H9 (cell line): ENCODE measurements around the gene TLK1. TPM values are rescaled to one million over a fixed set of nuclear protein-coding genes. Genes with fewer than 3 reads are reported as not detected.
A peak's percentile ranks its signal among the peaks of the same experiment; 100 is the strongest.
"Not testable (repeated sequence)": the region's sequence is repeated elsewhere in the genome, so short reads cannot be mapped to it uniquely, and the experiment has no call there.

Experiments
- DNase-seq: peaks from one replicate; pipeline ENCODE4 v3.0.0-alpha.2; 2017
- H2AFZ ChIP-seq: one replicate; pipeline ENCODE4 v1.6.1; 2013; ENCODE audit warnings: mild to moderate bottlenecking, low read length, control low read depth, moderate library complexity
- H2AK5ac ChIP-seq: 2 replicates; pipeline ENCODE4 v1.6.1; 2013; ENCODE audit warnings: low read length, control low read depth, mixed read lengths; ENCODE audit not compliant: insufficient read length
- H2BK120ac ChIP-seq: one replicate; pipeline ENCODE4 v1.6.1; 2013; ENCODE audit warnings: low read depth, mild to moderate bottlenecking, low read length, control low read depth, inconsistent platforms; ENCODE audit not compliant: poor library complexity, severe bottlenecking
- H2BK12ac ChIP-seq: 2 replicates; pipeline ENCODE4 v1.6.1; 2013; ENCODE audit warnings: low read length, control low read depth, mixed read lengths, low read depth; ENCODE audit not compliant: insufficient read length
- H2BK15ac ChIP-seq: 2 replicates; pipeline ENCODE4 v1.6.1; 2013; ENCODE audit warnings: low read depth, low read length, control low read depth
- H2BK20ac ChIP-seq: one replicate; pipeline ENCODE4 v1.6.1; 2013; ENCODE audit warnings: low read depth, mild to moderate bottlenecking, low read length, control low read depth, inconsistent platforms; ENCODE audit not compliant: poor library complexity, severe bottlenecking
- H2BK5ac ChIP-seq: 2 replicates; pipeline ENCODE4 v1.6.1; 2013; ENCODE audit warnings: low read length, control low read depth, mixed read lengths; ENCODE audit not compliant: insufficient read length
- H3K14ac ChIP-seq: 2 replicates; pipeline ENCODE4 v1.6.1; 2013; ENCODE audit warnings: low read length, control low read depth; ENCODE audit not compliant: insufficient read depth
- H3K18ac ChIP-seq: 2 replicates; pipeline ENCODE4 v1.6.1; 2013; ENCODE audit warnings: low read depth, mild to moderate bottlenecking, mixed read lengths, low read length, control low read depth; ENCODE audit not compliant: insufficient read length
- H3K23ac ChIP-seq: 2 replicates; pipeline ENCODE4 v1.6.1; 2013; ENCODE audit warnings: low read length, control low read depth, mixed read lengths, low read depth; ENCODE audit not compliant: insufficient read length
- H3K23me2 ChIP-seq: 2 replicates; pipeline ENCODE4 v1.6.1; 2013; ENCODE audit warnings: low read depth, mild to moderate bottlenecking, mixed read lengths, low read length, control low read depth; ENCODE audit not compliant: insufficient read length, poor library complexity, severe bottlenecking
- H3K27ac ChIP-seq: 2 replicates; pipeline ENCODE4 v1.5.1; 2013; ENCODE audit warnings: low read length, control low read depth, mixed read lengths, low read depth; ENCODE audit not compliant: insufficient read length
- H3K27me3 ChIP-seq: 2 replicates; pipeline ENCODE4 v1.6.1; 2013; ENCODE audit warnings: low read length, control low read depth, inconsistent platforms; ENCODE audit not compliant: insufficient read depth
- H3K4ac ChIP-seq: 2 replicates; pipeline ENCODE4 v1.6.1; 2013; ENCODE audit warnings: low read depth, mild to moderate bottlenecking, control low read depth, inconsistent platforms, low read length, moderate library complexity
- H3K4me1 ChIP-seq: 2 replicates; pipeline ENCODE4 v1.6.1; 2013; ENCODE audit warnings: low read length, control low read depth, inconsistent platforms; ENCODE audit not compliant: insufficient read depth
- H3K4me2 ChIP-seq: 2 replicates; pipeline ENCODE4 v1.6.1; 2013; ENCODE audit warnings: low read length, control low read depth, mixed read lengths; ENCODE audit not compliant: insufficient read length, insufficient read depth
- H3K56ac ChIP-seq: 2 replicates; pipeline ENCODE4 v1.6.1; 2013; ENCODE audit warnings: low read depth, mild to moderate bottlenecking, mixed read lengths, low read length, control low read depth; ENCODE audit not compliant: insufficient read length
- H3K79me1 ChIP-seq: 2 replicates; pipeline ENCODE4 v1.6.1; 2013; ENCODE audit warnings: low read depth, mild to moderate bottlenecking, moderate library complexity, low read length, control low read depth, inconsistent platforms; ENCODE audit not compliant: insufficient read depth, poor library complexity, severe bottlenecking
- H3K79me2 ChIP-seq: 2 replicates; pipeline ENCODE4 v1.6.1; 2013; ENCODE audit warnings: low read length, control low read depth, inconsistent platforms; ENCODE audit not compliant: insufficient read depth
- H3K9ac ChIP-seq: 2 replicates; pipeline ENCODE4 v1.6.1; 2013; ENCODE audit warnings: low read length, control low read depth, mixed read lengths; ENCODE audit not compliant: insufficient read length; ENCODE audit errors: extremely low read depth
- H3K9me3 ChIP-seq: one replicate; pipeline ENCODE4 v1.6.1; 2013; ENCODE audit warnings: low read depth, low read length, inconsistent platforms; ENCODE audit not compliant: control insufficient read depth
- H3T11ph ChIP-seq: one replicate; pipeline ENCODE4 v1.6.1; 2013; ENCODE audit warnings: mild to moderate bottlenecking, low read length, control low read depth, inconsistent platforms
- H4K20me1 ChIP-seq: one replicate; pipeline ENCODE4 v1.6.1; 2013; ENCODE audit not compliant: control insufficient read depth, insufficient read length, insufficient read depth
- H4K5ac ChIP-seq: 2 replicates; pipeline ENCODE4 v1.6.1; 2013; ENCODE audit warnings: low read depth, mild to moderate bottlenecking, mixed read lengths, low read length, control low read depth; ENCODE audit not compliant: insufficient read length
- H4K8ac ChIP-seq: replicated peaks from 2 replicates; pipeline ENCODE4 v1.6.1; 2013; ENCODE audit warnings: low read length, control low read depth, mixed read lengths, low read depth; ENCODE audit not compliant: insufficient read length
- H4K91ac ChIP-seq: 2 replicates; pipeline ENCODE4 v1.6.1; 2013; ENCODE audit warnings: low read depth, mild to moderate bottlenecking, moderate library complexity, mixed read lengths, low read length, control low read depth; ENCODE audit not compliant: insufficient read length
- H3K27ac Mint-ChIP-seq, 3 experiments: 2 replicates in 2 of 3; 3 replicates in 1 of 3; pipeline ENCODE4 v1.8.0; 2020 to 2021; ENCODE audit warnings: mixed read lengths in 3 of 3, mild to moderate bottlenecking in 1 of 3, moderate library complexity in 1 of 3
- H3K27me3 Mint-ChIP-seq: 2 replicates; pipeline ENCODE4 v1.8.0; 2021; ENCODE audit warnings: low read depth, mild to moderate bottlenecking, moderate library complexity, mixed read lengths
- H3K36me3 Mint-ChIP-seq, 3 experiments: 2 replicates in 2 of 3; 3 replicates in 1 of 3; pipeline ENCODE4 v1.8.0; 2020 to 2021; ENCODE audit warnings: low read depth in 3 of 3, mixed read lengths in 3 of 3; ENCODE audit not compliant: insufficient read depth in 1 of 3
- H3K4me1 Mint-ChIP-seq, 2 experiments: 2 replicates each; pipeline ENCODE4 v1.8.0; 2020; ENCODE audit warnings: mixed read lengths in 2 of 2
- H3K4me3 Mint-ChIP-seq, 2 experiments: 2 replicates in 1 of 2; 3 replicates in 1 of 2; pipeline ENCODE4 v1.8.0; 2020 to 2021; ENCODE audit warnings: mild to moderate bottlenecking in 2 of 2, mixed read lengths in 2 of 2, moderate library complexity in 1 of 2
- H3K9me3 Mint-ChIP-seq, 2 experiments: 2 replicates in 1 of 2; 3 replicates in 1 of 2; pipeline ENCODE4 v1.8.0; 2020; ENCODE audit warnings: mild to moderate bottlenecking in 2 of 2, mixed read lengths in 2 of 2, moderate library complexity in 1 of 2
- CTCF ChIP-seq: fragments of 200-600 bp; sonication (generic); conservative IDR thresholded peaks from 3 replicates; pipeline ENCODE4 v1.8.0; 2021; ENCODE audit warnings: antibody characterized with exemption, mild to moderate bottlenecking
- WGBS: extraction: QIAGEN DNeasy Blood & Tissue Kit; methylation state at CpG from one replicate; pipeline ENCODE4 v1.1.7; 2013; ENCODE audit warnings: missing lambda C conversion rate, low lambda C conversion rate, mixed read lengths; ENCODE audit not compliant: insufficient read length; ENCODE audit errors: extremely low coverage; 5-methylcytosine and 5-hydroxymethylcytosine counted together
- total RNA-seq: library from RNA; stranded (reverse); gene quantifications from 2 replicates; pipeline ENCODE4 v1.2.1, GENCODE V29; 2021

Gene TLK1
- total RNA-seq, 1 experiment from 2014 or later: 112 TPM

DNA sequence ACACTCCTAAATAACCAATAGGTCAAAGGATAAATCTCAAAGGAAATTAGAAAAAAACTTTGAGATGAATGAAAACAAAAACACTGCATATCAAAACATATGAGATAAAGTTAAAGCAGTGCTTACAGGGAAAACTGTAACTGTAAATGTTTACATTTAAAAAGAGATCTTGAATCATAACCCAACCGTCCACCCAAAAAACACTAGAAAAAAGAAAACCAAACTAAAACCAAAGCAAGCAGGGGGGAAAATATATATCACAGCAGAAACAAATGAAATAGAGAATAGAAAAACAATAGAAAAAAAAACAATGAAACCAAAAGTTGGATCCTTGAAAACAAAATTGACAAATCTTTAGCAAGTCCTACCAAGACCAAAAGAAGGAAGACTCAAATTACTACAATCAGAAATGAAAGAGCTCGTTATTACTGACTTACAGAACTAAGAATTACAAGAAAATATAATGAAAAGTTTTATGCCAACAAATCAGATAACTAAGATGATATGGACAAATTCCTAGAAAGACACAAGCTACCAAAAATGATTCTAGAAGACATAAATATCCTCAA is 65.6 kb downstream of the TLK1 start:
- Histone ChIP-seq H3K27ac (no peak overlapping the region), H4K20me1 (no peaks in the 10 kb centered on the region), H3K14ac (no peak overlapping the region), H4K5ac (no peak overlapping the region), H4K91ac (no peak overlapping the region), H3K56ac (no peak overlapping the region), H4K8ac (no peak overlapping the region), H3T11ph (no peak overlapping the region), H2BK12ac (no peak overlapping the region), H3K9ac (no peak overlapping the region), H3K79me1 (peaks cover 11% of the 10 kb centered on the region), H3K4ac (no peak overlapping the region), H2AFZ (no peak overlapping the region), H2BK20ac (no peak overlapping the region), H3K23ac (no peak overlapping the region), H3K4me2 (no peak overlapping the region), H3K79me2 (peaks cover 14% of the 10 kb centered on the region; the same call in 1 of the 2 replicates), H3K27me3 (no peaks in the 10 kb centered on the region), H2BK120ac (no peak overlapping the region), H3K23me2 (no peaks in the 10 kb centered on the region), H2BK5ac (no peak overlapping the region), H2AK5ac (no peak overlapping the region), H2BK15ac (no peak overlapping the region), H3K4me1 (peaks cover 2% of the 10 kb centered on the region; the same call in 1 of the 2 replicates), H3K9me3 (no peaks in the 10 kb centered on the region), H3K18ac (no peak overlapping the region)
- WGBS: no CpG with 5 or more reads among the region's 2 CpGs
- H3K9me3 Mint-ChIP-seq: peaks cover 7 to 12% of the 10 kb centered on the region in 2 experiments; a peak in 4 of 5 replicates
- H3K27ac Mint-ChIP-seq: peak overlapping the region in 1 of 3 experiments; percentile 4; a peak in 1 of 7 replicates
- no peak overlapping the region for H3K4me3 Mint-ChIP-seq
- no peak for DNase-seq
- no peaks in the 10 kb centered on the region for H3K27me3 Mint-ChIP-seq
- peaks cover 13 to 38% (median 25%) of the 10 kb centered on the region in 3 experiments for H3K36me3 Mint-ChIP-seq
- H3K4me1 Mint-ChIP-seq: peaks cover 19% of the 10 kb centered on the region in 2 experiments
- no peak for TF ChIP-seq CTCF

DNA sequence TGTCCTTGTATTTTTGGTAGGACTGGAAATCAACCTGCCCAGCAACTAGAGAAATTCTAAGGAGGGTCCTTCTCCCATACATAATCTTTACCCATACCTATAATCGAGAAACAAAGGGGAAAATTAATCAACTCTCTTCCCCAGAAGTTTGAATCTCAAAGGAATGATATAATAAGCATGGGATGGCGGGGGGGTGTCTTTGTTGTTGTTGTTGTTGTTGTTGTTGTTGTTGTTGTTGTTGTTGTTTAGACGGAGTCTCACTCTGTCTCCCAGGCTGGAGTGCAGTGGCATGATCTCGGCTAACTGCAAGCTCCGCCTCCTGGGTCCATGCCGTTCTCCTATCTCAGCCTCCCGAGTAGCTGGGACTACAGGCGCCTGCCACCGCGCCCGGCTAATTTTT is 69.2 kb downstream of the TLK1 start:
- not testable (repeated sequence) for H3K79me2 ChIP-seq, H3K36me3 Mint-ChIP-seq, H2BK5ac ChIP-seq, H2BK12ac ChIP-seq, H4K20me1 ChIP-seq, H3K9me3 ChIP-seq, H3K4me1 ChIP-seq, H3K4ac ChIP-seq, H4K91ac ChIP-seq, H3K4me2 ChIP-seq, H2BK120ac ChIP-seq, H3K9ac ChIP-seq, H3K23ac ChIP-seq, H3K23me2 ChIP-seq, H3K56ac ChIP-seq, H2BK15ac ChIP-seq, H3K14ac ChIP-seq, H3K9me3 Mint-ChIP-seq, H2BK20ac ChIP-seq, H4K8ac ChIP-seq, H3K27ac ChIP-seq, H3K27me3 Mint-ChIP-seq, H3K18ac ChIP-seq, H4K5ac ChIP-seq, DNase-seq, H3K27me3 ChIP-seq, H3K79me1 ChIP-seq, H2AK5ac ChIP-seq, H2AFZ ChIP-seq, H3T11ph ChIP-seq, H3K4me3 Mint-ChIP-seq
- no CpG with 5 or more reads among the region's 11 CpGs for WGBS
- peak overlapping the region in 1 of 3 experiments; percentile 36; a peak in 1 of 7 replicates for H3K27ac Mint-ChIP-seq
- H3K4me1 Mint-ChIP-seq: peaks cover 27 to 28% of the 10 kb centered on the region in 2 experiments
